GM19099 (cell line): Measurements from ENCODE around the gene DCTN3.

ENCODE experiments used
- POLR2A ChIP-seq: IDR thresholded peaks from 3 replicates; pipeline ENCODE4 v1.6.1; 2011; ENCODE audit warnings: low read depth; ENCODE audit not compliant: insufficient read length; ENCODE audit errors: extremely low read depth

The DCTN3 gene

DNA sequence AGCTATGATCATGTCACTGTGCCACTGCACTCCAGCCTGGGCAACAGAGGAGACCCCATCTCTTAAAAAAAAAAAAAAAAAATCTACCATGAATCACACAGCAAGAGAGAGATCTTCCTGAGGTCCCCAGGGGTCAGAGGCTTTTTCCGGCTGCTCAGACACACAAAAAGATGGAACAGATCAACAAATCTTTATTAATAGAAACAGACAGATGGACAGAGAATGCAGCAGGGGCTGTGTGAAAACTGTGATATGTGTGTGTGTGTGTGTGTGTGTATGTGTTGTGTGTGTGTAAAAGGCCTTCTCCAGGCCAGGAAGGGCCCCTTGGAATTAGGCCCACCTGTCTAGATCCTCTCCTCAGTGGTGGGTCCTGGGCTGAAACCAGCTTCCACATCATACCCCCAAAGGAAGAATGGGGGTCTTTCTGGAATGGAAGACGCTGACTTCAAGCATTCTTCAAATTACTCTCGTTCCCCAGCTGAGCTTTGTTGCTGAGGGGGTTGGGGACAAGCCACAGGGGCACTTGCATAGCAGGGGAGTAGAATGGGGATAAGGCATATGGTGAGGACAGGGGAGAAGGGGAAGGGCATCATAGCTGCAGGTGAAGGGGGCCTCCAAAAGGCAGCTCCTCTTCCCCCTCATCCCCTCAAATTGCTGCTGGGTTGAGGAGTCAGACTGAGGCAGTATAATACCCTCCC lies 14.4 kb upstream of the DCTN3 start:
- no peak for TF ChIP-seq POLR2A

DNA sequence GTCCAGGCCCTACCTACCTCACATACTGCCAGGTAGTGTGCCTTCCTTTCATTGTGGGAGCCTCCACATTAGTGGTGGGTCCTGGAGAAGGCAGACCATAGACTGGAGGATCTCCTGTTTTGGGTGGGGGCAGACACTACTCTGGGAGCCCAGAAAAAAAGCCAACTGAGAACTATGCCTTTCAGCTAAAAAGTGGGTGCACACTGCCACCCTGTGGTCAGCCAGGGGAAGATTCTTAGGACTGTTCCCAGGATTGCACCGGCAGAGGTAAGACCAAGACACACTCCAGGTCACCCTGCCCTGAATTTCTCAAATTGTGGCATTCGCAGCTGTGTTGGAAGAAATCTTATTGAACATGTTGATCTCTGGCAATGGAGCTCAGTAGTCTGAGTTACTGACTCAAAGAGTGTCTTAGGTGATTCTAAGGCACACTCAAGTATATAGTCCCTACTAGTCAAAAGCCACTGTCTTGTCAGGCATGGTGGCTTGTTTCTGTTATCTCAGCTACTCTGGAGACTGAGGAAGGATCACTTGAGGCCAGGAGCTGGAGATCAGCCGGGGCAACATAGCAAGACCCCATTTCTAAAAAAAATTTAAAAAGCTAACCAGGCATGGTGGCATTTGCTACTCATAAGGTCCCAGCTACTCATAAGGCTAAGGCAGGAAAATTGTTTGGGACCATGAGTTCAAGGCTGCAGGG lies 13.7 kb upstream of the DCTN3 start:
- no peak for TF ChIP-seq POLR2A

- no peak for TF ChIP-seq POLR2A
Measured at GRCh38 chr9:34633166-34633565, 12.9 kb upstream of the DCTN3 start.

- TF ChIP-seq POLR2A, result no peak
Measured at GRCh38 chr9:34630402-34631154, 10.3 kb upstream of the DCTN3 start.

DNA sequence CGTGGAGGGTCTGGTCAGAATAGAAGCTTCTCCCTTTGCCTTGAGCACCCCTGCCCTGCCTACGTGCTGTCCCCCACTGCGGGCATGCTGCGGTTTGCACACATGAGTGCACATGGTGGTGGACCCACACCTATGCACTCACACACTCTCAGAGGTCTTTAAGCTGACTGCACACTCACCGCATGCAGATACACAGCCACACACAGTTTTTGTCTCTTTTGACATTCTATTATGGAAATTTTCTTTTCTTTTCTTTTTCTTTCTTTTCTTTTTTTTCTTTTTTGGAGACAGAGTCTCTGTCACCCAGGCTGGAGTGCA lies 9.2 kb upstream of the DCTN3 start:
- no peak for TF ChIP-seq POLR2A

- no peak for TF ChIP-seq POLR2A
Measured at GRCh38 chr9:34628656-34629490, 8.6 kb upstream of the DCTN3 start, which contains the start of gene ARID3C. Gene ARID3C (minus strand): TSS chr9:34629066. CDS start chr9:34628014, 1,052 bp downstream.

DNA sequence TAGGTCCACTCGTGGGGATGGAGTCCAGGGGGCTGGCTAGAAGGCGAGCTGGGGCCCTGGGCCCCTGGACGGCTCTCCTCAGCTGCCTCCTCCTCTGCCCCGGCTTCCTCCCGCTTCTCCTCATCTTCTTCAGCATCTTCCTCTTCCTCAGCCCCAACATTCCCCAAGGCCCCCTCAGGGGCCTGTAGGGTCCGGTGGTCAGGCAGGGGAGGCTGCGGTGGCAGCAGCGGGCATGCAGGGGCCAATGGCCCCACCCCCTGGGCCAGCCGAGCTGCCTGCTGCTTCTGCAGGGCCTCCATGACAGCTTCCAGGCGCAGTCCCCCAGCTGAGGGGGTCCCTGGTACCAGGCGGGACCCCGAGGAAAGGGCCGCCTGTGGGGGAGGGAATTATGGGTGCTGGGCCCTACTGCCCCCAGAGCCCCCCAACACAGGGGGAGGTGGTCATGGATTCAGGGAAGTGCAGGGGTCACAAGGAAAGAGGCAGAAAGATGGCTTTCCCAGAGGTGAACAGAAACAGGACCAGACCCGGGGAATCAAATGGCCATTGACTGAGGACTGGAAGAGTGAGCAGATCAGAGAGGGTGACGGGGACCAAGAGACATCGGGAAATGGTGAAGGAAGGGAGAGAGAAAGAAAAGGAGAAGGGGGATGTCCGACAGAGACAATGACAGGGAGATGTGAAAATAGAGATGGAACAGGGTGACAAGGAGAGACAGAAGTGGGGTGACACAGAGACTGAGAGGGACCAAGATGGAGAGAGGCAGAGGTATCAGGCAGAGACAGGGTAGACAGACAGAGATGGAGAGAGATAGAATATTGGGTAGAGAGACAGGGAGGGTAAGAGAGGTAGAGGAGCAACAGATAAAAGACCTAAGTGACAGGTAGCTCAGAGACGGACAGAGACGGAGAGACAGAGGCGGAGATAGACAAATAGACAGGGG lies 7.7 kb upstream of the DCTN3 start:
- no peak for TF ChIP-seq POLR2A

DNA sequence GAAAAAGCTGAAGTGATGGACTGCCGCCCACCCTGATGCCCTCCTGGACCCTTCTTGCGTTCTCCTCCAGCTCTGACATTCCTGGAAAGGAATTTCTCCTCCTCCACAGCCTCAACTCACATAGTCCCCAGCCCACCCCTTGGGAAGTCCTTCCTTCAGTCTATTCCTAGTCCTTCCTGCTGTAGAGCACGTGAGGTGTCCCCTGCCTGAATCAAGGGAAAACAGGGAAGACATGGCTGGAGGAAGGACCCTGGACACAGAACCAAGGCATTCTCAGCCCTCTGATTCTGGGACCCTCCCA lies 4.8 kb upstream of the DCTN3 start:
- TF ChIP-seq POLR2A, result no peak

DNA sequence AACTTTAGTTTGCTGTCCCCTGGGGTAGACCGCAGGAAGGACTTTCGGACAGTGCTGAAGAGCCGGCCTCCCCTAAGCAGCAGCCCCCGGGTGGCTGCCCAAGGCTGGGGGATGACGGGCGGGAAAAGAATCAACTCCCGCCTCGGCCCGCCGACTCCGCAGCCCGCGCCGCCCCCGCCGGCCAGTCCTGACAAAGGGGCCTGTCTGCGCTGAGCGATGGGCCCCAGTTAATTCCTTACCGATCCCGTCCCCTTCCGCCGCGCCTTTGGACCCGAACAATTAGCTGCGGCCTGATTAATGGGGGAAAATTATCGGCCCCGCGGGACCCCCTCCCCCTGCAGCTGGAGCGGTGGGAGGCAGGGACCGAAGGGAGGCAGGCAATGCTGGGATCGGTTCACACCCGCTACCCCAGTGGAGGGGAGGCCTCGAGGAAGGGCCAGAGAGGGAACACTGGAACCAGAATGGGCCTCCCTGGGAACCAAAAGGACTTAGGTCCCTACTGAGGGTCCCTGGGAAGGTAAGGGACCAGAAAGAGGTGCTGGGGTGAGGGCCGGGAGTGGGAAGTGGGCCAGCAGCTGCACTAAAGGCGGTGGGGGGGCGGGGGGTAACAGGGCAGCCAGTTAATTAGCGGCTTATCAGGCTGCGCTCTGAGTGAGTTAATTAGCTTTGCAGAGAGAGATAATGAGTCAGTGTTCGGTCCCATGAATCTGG lies 4.3 kb upstream of the DCTN3 start:
- TF ChIP-seq POLR2A, result no peak

GRCh38 chr9:34623374-34624235 lies 3.3 kb upstream of the DCTN3 start:
- TF ChIP-seq POLR2A, result no peak

- no peak for TF ChIP-seq POLR2A
Measured at GRCh38 chr9:34615132-34615531, 5.2 kb downstream of the DCTN3 start.

DNA sequence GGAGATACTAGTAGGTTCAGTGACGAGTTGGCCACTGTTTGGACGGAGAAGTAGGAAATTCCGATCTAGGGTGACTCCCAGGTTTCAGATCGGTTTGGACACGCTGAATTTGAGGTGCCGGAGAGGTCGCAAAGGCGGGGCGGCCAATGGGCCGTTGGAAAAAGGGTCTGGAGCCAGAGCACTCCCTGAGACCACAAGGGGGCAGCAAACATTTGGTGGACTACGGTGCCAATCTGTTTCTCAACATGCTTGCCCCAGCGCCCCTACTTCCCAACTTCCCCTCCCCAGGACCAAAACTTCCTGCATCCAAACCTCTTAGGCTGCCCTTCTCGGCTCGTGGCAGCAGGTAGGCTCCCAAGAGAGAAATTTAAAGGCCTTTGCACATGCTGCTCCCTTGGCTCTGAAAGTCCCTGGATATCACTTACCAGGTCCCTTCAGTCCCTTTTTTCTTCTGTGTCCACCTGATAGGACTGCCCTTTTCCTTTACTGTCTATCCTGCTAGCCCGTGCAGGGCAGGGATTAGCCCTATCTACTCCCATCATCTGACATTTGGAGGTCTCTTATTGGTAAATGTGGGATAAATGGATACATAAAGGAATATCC lies 7.4 kb downstream of the DCTN3 start:
- no peak for TF ChIP-seq POLR2A
